ENCODE results near the gene IL1RL2.

Gene IL1RL2

GRCh38 chr2:102186791-102187495 lies at the start of gene IL1RL2:
TSS of gene IL1RL2 (plus strand) at chr2:102187023. CDS start at chr2:102187868, 845 bp downstream.
- no peak for DNase-seq

DNA sequence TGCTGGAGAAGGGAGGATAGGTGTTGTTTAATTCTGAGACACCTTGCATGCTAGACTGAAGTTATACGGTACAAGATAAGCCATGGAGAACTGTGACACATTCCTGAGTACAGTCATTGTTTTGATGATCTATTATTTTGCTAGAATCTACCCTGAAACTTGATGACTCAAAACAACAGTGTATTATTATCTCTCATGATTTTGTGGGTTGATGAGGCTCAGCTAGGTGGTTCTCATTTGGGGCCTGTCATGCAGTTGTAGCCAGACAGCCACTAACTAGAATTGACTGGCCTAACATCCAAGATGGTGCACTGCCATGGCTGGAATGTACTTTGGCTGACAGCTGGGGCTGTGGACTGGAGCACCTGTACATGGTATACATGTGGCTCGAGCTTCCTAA lies 49.7 kb upstream of the IL1RL2 start:
- no peak for DNase-seq

DNA sequence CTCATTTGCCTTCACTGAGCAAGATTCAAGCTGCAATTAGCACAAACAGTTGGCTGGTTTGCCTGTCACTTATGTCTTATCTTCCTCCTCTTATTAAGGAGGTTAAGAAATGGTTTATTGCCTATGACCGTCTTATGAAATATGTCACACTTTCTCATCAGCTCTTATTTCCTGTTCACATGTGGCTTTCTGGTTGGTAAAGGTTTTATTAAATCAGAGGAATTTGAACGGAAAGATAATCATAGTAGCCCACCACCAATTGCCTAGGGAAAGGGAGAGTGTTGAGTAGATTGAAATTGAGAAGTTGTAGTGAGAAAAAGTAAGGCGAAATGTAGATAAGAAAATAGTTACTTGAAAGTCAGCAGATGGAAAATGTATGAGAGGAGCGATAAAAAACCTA lies 48.5 kb upstream of the IL1RL2 start:
- DNase-seq = no peak

- DNase-seq = no peak
These were observed 47.0 kb upstream of the IL1RL2 start for GRCh38 chr2:102139851-102140250.

DNA sequence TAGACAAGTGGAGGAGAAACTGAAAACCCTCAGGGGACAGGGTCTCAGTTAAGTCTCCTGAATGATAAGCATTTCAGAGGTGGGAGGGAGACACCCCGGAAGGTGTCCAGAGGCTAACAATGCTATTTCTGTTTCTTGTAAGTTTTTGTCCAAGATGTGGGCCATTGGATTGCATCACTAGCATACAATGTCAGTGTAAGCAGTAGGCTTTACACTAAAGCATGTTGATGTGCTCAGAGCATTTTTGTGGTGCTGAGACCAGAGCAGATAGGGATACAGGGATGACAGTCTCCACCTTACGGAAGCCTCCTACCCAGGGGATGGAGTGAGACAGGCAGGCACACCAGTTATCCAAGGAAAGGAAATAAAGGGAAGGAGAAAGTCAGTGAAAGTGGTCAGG lies 46.4 kb upstream of the IL1RL2 start:
- no peak for DNase-seq

DNA sequence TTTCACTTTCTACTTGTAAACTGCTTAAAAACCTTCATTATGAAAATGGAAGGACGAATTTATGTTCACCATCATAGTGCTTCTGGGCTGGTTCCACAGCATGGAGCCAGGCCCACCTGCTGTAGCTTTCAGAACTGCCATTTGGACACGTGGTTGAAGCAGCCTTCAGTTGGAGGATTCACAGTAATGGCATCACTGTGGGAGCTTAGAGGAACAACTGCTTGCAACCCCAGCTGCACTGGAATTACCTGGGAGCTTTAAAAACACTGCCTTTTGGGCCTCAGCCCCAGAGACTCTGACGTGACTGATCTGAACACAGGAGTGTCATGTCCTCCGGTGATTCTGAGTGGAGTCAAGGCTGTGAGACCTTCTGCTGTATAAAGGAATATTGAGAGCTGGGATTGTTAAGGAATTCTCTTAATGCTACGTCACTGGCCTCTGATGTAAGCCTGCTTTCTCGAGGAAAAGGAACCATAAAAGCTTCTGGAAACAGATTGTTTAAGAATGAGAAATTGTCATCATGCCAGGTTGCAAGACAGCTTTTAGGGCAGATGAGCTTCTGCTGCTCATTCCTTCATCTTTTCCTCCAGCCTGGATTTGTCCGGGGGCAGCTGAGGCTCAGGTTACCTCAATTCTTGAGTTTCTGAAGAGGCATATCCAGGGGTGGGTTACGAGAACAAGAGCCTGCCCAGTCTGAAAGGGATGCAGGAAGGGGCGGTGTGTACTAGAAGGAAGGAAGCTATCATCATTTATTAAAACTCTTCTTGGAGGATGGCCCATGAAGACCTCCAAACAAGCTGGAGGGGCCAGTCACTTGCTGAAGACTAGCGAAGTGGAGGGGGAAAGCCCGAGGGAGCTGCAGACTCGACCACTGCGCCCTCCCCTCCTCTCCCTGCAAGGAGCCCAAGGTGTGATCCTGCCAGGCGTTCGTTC lies 45.5 kb upstream of the IL1RL2 start:
- DNase-seq = peak; percentile 52

DNA sequence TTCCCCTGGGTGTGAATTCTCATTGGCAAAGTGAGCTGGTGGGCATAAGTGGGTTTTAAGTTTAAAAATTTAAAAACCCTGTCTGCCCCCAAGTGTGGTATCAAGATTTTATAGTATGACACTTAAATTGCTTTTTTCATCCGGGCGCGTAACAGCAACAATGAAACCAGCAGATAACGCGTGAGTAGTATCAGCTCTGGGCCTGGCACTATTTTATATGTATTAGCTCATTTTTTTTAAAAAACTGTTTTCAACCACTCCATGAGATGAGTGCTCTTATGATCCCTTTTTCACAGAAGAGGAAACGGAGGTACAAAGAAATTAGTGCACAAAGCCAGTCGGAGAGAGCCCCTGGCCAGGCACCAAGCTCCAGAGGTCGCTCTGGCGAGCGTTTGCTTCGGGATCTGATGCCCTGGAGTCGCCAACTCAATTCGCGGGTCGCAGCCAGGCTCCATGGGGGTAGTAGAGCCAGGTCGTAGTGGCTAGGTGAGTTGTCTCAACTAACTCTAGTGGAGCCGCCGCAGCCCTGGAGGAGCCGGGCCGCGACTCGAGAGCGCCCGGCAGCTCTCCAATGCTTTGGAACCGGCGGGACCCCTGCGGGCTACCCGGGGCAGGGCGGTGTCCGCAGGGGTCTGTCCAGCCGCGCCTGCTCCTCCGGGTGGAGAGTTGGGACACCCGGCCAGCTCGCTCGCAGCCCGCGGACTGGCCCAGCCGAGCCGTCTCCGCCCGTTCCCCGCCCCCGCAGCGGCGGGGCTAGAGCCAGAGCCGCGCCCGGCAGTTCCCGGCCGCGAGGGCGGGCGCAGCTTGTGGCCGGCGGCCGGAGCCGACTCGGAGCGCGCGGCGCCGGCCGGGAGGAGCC lies 44.6 kb upstream of the IL1RL2 start, which contains the start of gene IL1R1:
TSS of gene IL1R1 (plus strand) at position 777 of the 859 bp plus-strand sequence. CDS start 14,979 bp downstream, outside the sequence.
- DNase-seq = peak; percentile 73

DNA sequence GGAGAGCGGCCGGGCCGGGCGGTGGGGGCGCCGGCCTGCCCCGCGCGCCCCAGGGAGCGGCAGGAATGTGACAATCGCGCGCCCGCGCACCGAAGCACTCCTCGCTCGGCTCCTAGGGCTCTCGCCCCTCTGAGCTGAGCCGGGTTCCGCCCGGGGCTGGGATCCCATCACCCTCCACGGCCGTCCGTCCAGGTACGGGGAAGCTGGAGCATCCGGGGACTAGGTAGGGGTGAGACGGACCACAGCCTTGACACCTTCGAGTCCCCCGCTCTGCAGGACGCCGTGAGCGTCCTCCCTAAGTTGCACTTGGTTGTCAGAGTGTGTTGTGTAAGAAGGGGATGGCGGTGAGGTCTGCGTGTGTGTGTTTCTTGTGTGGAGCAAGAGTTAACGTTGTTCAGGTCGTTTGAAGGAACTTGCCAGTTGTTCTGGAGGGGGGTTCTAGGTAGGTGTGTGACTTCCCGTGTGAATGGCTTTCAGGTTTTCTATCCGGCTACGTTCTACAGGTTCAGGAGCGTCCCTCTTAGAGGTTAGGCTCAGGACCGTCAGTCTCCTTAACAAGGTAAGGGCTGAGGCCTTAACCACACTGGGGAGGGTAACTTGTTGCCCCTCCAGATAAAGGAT lies 43.9 kb upstream of the IL1RL2 start:
- DNase-seq = no peak

GRCh38 chr2:102143450-102143985 lies 43.3 kb upstream of the IL1RL2 start:
- DNase-seq = peak; percentile 9

- DNase-seq = peak; percentile 17
These were observed 42.7 kb upstream of the IL1RL2 start for GRCh38 chr2:102144128-102144527.

DNA sequence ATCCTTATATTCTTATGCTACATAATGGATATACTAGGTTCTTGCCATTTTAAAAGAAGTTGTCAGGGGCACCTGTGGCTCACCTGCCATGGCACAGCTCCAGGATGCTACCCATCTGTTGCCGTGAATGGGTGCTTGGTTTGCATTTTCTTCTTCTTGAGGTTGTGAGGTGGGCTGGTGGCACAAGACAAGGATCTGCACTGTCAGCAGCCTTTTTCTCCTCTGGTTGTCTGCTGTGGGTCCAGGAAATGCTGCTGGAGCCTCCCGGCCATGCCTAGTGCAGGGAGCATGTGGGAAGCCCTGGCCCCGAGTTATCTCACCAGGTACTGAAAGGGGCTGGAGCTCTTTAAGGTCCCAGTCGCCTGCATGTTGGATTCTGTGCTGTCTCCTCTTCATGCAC lies 41.7 kb upstream of the IL1RL2 start:
- no peak for DNase-seq

DNA sequence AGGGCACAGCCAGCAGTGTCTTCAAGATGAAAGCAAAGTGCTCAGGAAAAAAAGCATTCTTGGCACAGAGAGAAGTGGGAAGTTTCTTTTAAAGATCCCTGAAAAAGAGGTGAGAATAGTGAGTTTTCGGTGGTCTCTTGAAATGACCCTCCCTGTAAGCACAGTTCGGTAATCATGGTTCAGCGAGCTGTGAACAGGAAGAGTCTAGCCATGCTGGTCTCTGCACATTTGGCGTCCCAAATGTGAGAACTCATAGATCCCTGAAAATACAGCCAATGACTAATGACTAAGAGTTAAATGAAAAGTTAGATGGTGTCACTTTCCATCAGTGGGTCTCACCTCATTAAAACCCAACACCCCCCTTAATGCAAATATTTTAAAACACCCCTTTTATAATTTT lies 40.9 kb upstream of the IL1RL2 start:
- no peak for DNase-seq

DNA sequence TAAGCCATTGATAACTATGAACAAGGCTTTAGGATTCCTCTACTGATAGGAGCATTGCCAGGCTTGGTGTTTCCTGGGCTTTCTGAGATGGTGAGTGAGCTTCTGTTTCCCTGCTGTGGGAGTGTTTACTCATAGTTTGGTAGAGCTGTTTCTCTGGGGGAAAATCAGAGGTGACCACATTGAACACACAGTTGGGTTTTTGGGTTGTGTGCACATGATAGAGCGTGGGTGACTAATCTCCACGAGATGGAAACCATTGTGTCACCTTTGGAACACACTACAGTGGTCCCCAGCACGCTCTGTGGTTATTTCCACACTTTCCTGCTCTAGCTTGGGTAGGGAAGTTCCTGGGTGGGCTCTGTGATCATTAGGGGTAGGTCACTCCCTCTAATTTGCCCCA lies 38.9 kb upstream of the IL1RL2 start:
- DNase-seq = no peak

GRCh38 chr2:102149243-102149642 lies 37.6 kb upstream of the IL1RL2 start:
- DNase-seq = no peak

GRCh38 chr2:102149644-102150455 lies 37.0 kb upstream of the IL1RL2 start:
- DNase-seq = no peak

GRCh38 chr2:102154364-102154763 lies 32.5 kb upstream of the IL1RL2 start:
- no peak for DNase-seq

- DNase-seq = no peak
These were observed 31.7 kb upstream of the IL1RL2 start for GRCh38 chr2:102154946-102155702.

DNA sequence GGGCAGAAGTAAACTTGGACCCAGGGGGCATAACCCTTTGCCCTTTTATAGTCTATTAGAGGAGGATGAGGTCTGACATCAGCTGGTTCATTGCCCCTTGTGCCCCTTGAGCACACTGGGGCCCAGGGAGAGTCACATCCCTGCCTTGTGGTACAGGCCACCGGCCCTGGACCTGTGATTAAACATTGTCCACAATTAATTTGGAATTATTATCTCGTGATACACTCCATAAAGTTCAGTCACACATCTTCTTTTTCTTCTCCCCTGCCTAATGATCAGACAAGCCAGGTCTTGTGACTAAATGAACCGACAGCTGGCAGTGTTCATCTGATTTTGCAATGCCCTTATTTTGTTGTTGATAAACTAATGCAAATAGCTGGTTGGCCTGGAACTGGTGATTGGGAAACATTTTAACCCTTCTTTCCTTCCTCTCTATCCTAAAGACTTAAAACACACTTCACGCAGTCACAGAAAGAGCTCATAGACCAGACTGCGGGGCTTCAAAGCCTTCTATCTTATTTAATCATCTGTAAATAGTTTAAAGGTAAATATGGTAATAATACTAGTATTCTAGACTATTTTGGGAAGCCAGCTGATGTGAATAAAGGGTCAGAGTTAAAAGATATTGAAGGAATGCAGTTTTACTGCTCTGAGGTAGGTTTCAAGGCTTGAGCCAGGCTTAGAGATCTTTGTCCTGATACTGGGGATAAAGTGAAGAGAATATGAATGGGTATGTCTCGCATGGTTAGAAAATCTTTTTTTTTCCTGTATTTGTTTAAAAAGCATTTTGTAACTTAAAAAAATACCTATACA lies 30.9 kb upstream of the IL1RL2 start:
- peak; percentile 4 for DNase-seq

- DNase-seq = no peak
These were observed 28.6 kb upstream of the IL1RL2 start for GRCh38 chr2:102158011-102158755.
